ENCODE data around the gene RBM10.

The RBM10 gene

GRCh38 chrX:47198026-47198686 lies 53.1 kb downstream of the RBM10 start:
- Mint-ChIP-seq H3K27me3 (no peaks in the 10 kb centered on the region), H3K9me3 (no peaks in the 10 kb centered on the region), H3K27ac (peak overlapping the region; percentile 25 to 80), H3K4me3 (no peak overlapping the region), H3K4me1 (peaks cover 52% of the 10 kb centered on the region)
- DNase-seq = no peak
- ATAC-seq = no peak

DNA sequence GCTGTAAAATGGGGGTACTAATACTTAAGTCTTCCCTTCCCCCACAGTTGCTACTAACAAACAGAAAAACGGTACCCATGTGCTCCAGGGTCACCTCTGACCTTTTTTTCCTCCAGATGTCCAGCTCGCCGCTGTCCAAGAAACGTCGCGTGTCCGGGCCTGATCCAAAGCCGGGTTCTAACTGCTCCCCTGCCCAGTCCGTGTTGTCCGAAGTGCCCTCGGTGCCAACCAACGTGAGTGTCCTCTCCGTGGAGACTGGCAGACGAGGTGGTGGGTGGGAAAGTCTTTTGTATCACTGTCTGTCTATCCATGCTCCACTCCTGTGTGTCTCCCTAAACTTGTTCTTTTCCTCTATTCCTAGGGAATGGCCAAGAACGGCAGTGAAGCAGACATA lies 53.7 kb downstream of the RBM10 start:
- H3K4me3 Mint-ChIP-seq = no peak overlapping the region
- no peaks in the 10 kb centered on the region for H3K27me3 Mint-ChIP-seq
- ATAC-seq (no peak), DNase-seq (no peak)
- no peaks in the 10 kb centered on the region for H3K9me3 Mint-ChIP-seq
- peak overlapping the region in 1 of 2 donors; percentile 80 for H3K27ac Mint-ChIP-seq
- peaks cover 49% of the 10 kb centered on the region for H3K4me1 Mint-ChIP-seq

- ATAC-seq = no peak
- no peaks in the 10 kb centered on the region for H3K9me3 Mint-ChIP-seq
- no peak overlapping the region for H3K27ac Mint-ChIP-seq
- H3K27me3 Mint-ChIP-seq = no peaks in the 10 kb centered on the region
- DNase-seq = no peak
- no peak overlapping the region for H3K4me3 Mint-ChIP-seq
- H3K4me1 Mint-ChIP-seq = peaks cover 49% of the 10 kb centered on the region
These were observed 54.3 kb downstream of the RBM10 start for GRCh38 chrX:47199286-47199685.

GRCh38 chrX:47200385-47201150 lies 55.5 kb downstream of the RBM10 start:
- Mint-ChIP-seq H3K27me3 (no peaks in the 10 kb centered on the region), H3K4me3 (no peak overlapping the region), H3K4me1 (peaks cover 44% of the 10 kb centered on the region), H3K9me3 (no peaks in the 10 kb centered on the region), H3K27ac (peak overlapping the region in 1 of 2 donors; percentile 59)
- no peak for DNase-seq
- ATAC-seq = no peak

- Mint-ChIP-seq H3K4me1 (peaks cover 41% of the 10 kb centered on the region), H3K4me3 (no peak overlapping the region), H3K27me3 (no peaks in the 10 kb centered on the region), H3K9me3 (no peaks in the 10 kb centered on the region), H3K27ac (peak overlapping the region; percentile 14 to 83)
- DNase-seq (no peak), ATAC-seq (no peak)
These were observed 56.4 kb downstream of the RBM10 start for GRCh38 chrX:47201345-47201944.

GRCh38 chrX:47202316-47202715 lies 57.3 kb downstream of the RBM10 start:
- no peak for ATAC-seq
- H3K9me3 Mint-ChIP-seq = no peaks in the 10 kb centered on the region
- H3K27ac Mint-ChIP-seq = no peak overlapping the region
- peaks cover 35% of the 10 kb centered on the region for H3K4me1 Mint-ChIP-seq
- H3K4me3 Mint-ChIP-seq = no peak overlapping the region
- DNase-seq = no peak
- H3K27me3 Mint-ChIP-seq = no peaks in the 10 kb centered on the region

GRCh38 chrX:47202877-47203276 lies 57.9 kb downstream of the RBM10 start:
- Mint-ChIP-seq H3K27me3 (no peaks in the 10 kb centered on the region), H3K27ac (no peak overlapping the region), H3K4me3 (no peak overlapping the region), H3K9me3 (no peaks in the 10 kb centered on the region), H3K4me1 (peaks cover 31% of the 10 kb centered on the region)
- DNase-seq (no peak), ATAC-seq (no peak)

DNA sequence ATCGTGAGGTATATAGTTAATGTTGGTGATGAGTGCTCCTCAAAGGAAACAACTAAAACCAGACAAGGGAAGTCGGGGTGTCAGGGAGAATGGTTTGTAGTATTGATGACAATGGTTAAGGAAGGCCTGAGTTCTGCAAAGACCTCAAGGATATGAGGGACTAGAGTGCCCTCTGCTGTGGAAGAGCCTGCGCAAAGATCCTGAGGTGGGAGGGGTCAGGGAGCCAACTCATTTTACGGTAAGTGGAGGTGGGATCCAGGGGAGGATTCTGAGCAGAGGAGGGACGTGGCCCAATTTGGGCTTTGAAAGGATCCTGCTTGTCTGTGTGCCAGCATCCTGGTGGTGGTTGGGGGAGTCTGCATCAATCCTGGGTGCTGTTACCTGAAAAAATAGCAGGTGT lies 59.9 kb downstream of the RBM10 start:
- no peak overlapping the region for H3K27ac Mint-ChIP-seq
- peaks cover 17% of the 10 kb centered on the region for H3K4me1 Mint-ChIP-seq
- no peaks in the 10 kb centered on the region for H3K27me3 Mint-ChIP-seq
- no peaks in the 10 kb centered on the region for H3K9me3 Mint-ChIP-seq
- DNase-seq (no peak), ATAC-seq (no peak)
- H3K4me3 Mint-ChIP-seq = no peak overlapping the region

- DNase-seq (no peak), ATAC-seq (no peak)
- H3K27ac Mint-ChIP-seq = no peak overlapping the region
- H3K9me3 Mint-ChIP-seq = no peaks in the 10 kb centered on the region
- no peak overlapping the region for H3K4me3 Mint-ChIP-seq
- no peaks in the 10 kb centered on the region for H3K27me3 Mint-ChIP-seq
- peaks cover 17% of the 10 kb centered on the region for H3K4me1 Mint-ChIP-seq
These were observed 61.3 kb downstream of the RBM10 start for GRCh38 chrX:47206316-47206715.

DNA sequence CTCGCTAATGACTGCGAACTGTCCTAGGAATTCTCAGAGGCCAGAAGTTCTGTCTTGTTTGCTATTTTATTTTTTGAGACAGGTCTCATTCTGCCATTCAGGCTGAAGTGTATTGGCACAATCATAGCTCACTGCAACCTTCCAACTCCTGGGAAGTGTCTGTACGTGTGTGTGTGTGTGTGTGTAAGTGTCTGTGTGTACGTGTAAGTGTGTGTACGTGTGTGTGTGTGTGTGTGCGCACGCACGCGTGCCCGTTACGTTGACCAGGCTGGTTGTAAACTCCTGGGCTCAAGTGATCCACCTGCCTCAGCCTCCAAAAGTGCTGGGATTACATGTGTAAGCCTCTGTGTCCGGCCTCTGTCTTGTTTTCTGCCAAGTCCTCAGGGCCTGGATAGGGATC lies 63.1 kb downstream of the RBM10 start:
- Mint-ChIP-seq H3K27me3 (no peaks in the 10 kb centered on the region), H3K27ac (no peak overlapping the region), H3K4me1 (peaks cover 17% of the 10 kb centered on the region), H3K4me3 (no peak overlapping the region), H3K9me3 (no peaks in the 10 kb centered on the region)
- no peak for ATAC-seq
- no peak for DNase-seq

- Mint-ChIP-seq H3K4me1 (peaks cover 15% of the 10 kb centered on the region), H3K27ac (no peak overlapping the region), H3K9me3 (no peaks in the 10 kb centered on the region), H3K27me3 (no peaks in the 10 kb centered on the region), H3K4me3 (no peak overlapping the region)
- ATAC-seq = no peak
- DNase-seq = no peak
These were observed 64.7 kb downstream of the RBM10 start for GRCh38 chrX:47209508-47210238.

- no peaks in the 10 kb centered on the region for H3K27me3 Mint-ChIP-seq
- peaks cover 8% of the 10 kb centered on the region for H3K4me1 Mint-ChIP-seq
- ATAC-seq (no peak), DNase-seq (no peak)
- H3K27ac Mint-ChIP-seq = no peak overlapping the region
- H3K4me3 Mint-ChIP-seq = no peak overlapping the region
- H3K9me3 Mint-ChIP-seq = no peaks in the 10 kb centered on the region
These were observed 65.8 kb downstream of the RBM10 start for GRCh38 chrX:47210661-47211425.

DNA sequence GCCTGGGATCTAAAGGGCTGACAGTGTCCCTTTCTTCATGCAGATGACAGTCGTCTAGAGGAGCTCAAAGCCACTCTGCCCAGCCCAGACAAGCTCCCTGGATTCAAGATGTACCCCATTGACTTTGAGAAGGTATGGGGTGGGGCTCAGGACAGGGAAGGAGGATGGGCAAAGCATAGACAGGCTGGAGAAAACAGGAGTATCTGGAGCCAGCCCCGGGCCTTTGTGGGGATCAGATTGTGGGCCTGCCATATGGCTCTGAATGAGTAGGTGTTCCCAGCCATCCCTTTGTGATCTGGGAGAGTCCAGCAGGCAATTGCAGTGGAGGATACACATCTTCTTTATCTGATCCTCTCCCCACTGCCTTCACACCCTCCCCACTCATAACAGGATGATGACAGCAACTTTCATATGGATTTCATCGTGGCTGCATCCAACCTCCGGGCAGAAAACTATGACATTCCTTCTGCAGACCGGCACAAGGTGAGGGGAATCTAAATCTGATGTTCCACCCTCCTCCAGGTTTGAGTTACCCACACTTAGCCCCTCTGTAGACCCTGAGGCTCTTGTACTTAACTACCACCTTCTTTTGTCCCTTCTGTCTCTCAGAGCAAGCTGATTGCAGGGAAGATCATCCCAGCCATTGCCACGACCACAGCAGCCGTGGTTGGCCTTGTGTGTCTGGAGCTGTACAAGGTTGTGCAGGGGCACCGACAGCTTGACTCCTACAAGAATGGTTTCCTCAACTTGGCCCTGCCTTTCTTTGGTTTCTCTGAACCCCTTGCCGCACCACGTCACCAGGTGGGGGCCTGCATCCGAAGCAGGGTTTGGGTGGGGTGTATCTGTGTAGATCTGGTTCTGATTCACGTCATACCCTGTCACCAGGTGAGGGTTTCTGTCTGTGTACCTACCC lies 67.6 kb downstream of the RBM10 start:
- H3K27ac Mint-ChIP-seq = peak overlapping the region; percentile 70 to 76
- no peaks in the 10 kb centered on the region for H3K9me3 Mint-ChIP-seq
- no peak overlapping the region for H3K4me3 Mint-ChIP-seq
- peaks cover 18% of the 10 kb centered on the region for H3K4me1 Mint-ChIP-seq
- DNase-seq (no peak), ATAC-seq (no peak)
- H3K27me3 Mint-ChIP-seq = no peaks in the 10 kb centered on the region

- H3K4me1 Mint-ChIP-seq = peaks cover 23% of the 10 kb centered on the region
- H3K4me3 Mint-ChIP-seq = no peak overlapping the region
- ATAC-seq (no peak), DNase-seq (no peak)
- no peaks in the 10 kb centered on the region for H3K27me3 Mint-ChIP-seq
- H3K27ac Mint-ChIP-seq = no peak overlapping the region
- H3K9me3 Mint-ChIP-seq = no peaks in the 10 kb centered on the region
These were observed 69.5 kb downstream of the RBM10 start for GRCh38 chrX:47214435-47215077.
